Endothelial cell (in vitro differentiated cells): ENCODE data around the gene MYH11. TPM values are rescaled to one million over a fixed set of nuclear protein-coding genes. Genes with fewer than 3 reads are reported as not detected.

Source experiments
- DNase-seq: peaks from one replicate; pipeline ENCODE4 v3.0.0; 2021; ENCODE audit warnings: low spot score
- H3K27ac Mint-ChIP-seq: one replicate; pipeline ENCODE4 v1.8.0; 2021; ENCODE audit warnings: mixed read lengths, inconsistent platforms; ENCODE audit not compliant: unreplicated experiment
- H3K27me3 Mint-ChIP-seq: one replicate; pipeline ENCODE4 v1.8.0; 2021; ENCODE audit warnings: mild to moderate bottlenecking, moderate library complexity, mixed read lengths, inconsistent platforms; ENCODE audit not compliant: unreplicated experiment
- H3K36me3 Mint-ChIP-seq: one replicate; pipeline ENCODE4 v1.8.0; 2021; ENCODE audit warnings: mild to moderate bottlenecking, low read depth, mixed read lengths, inconsistent platforms; ENCODE audit not compliant: unreplicated experiment
- H3K4me1 Mint-ChIP-seq: one replicate; pipeline ENCODE4 v1.8.0; 2021; ENCODE audit warnings: mild to moderate bottlenecking, mixed read lengths, inconsistent platforms; ENCODE audit not compliant: unreplicated experiment
- H3K4me3 Mint-ChIP-seq: one replicate; pipeline ENCODE4 v1.8.0; 2021; ENCODE audit warnings: mild to moderate bottlenecking, mixed read lengths, inconsistent platforms; ENCODE audit not compliant: unreplicated experiment
- H3K9me3 Mint-ChIP-seq: one replicate; pipeline ENCODE4 v1.8.0; 2021; ENCODE audit warnings: mixed read lengths, inconsistent platforms; ENCODE audit not compliant: unreplicated experiment
- total RNA-seq: library from RNA; stranded (reverse); fragmentation: NEBNext Ultra II Directional; extraction: Animal tissue kit (Norgen Biotek cat#: 25700); gene quantifications from one replicate; pipeline ENCODE4 v1.2.1, GENCODE V29; 2021; ENCODE audit not compliant: unreplicated experiment
- TF ChIP-seq, protein P1 (sequence below): fragments of 200-600 bp; sonication (generic); IDR thresholded peaks from one replicate; pipeline ENCODE4 v1.5.0; 2021; ENCODE audit warnings: antibody characterized with exemption; ENCODE audit not compliant: unreplicated experiment

Gene MYH11
- total RNA-seq, 1 donor from 2014 or later = 0.51 TPM

DNA sequence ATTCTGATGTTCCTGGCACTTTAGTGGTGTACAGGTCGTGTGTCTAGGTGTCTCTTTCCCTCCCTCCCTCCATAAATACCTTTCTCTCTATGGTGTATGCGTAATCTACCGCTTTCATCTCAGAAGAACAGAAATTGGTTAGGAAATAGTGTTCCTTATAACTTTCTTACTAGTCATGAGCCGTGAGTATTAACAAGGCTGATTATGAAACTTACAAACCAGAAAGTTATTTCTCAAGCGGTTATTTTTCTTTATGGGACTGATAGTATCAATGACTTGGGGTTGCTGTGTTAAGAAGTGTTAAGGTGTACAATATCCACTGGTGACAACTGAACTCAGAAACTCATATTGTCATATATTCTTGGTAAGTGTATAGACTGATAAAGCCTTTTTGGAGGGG is 13.2 kb upstream of the MYH11 start:
- no peak overlapping the region for H3K4me3 Mint-ChIP-seq
- no peak for DNase-seq
- TF ChIP-seq, protein P1, sequence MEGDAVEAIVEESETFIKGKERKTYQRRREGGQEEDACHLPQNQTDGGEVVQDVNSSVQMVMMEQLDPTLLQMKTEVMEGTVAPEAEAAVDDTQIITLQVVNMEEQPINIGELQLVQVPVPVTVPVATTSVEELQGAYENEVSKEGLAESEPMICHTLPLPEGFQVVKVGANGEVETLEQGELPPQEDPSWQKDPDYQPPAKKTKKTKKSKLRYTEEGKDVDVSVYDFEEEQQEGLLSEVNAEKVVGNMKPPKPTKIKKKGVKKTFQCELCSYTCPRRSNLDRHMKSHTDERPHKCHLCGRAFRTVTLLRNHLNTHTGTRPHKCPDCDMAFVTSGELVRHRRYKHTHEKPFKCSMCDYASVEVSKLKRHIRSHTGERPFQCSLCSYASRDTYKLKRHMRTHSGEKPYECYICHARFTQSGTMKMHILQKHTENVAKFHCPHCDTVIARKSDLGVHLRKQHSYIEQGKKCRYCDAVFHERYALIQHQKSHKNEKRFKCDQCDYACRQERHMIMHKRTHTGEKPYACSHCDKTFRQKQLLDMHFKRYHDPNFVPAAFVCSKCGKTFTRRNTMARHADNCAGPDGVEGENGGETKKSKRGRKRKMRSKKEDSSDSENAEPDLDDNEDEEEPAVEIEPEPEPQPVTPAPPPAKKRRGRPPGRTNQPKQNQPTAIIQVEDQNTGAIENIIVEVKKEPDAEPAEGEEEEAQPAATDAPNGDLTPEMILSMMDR = no peak
- H3K4me1 Mint-ChIP-seq = no peaks in the 10 kb centered on the region
- H3K9me3 Mint-ChIP-seq = no peaks in the 10 kb centered on the region
- peaks cover 7% of the 10 kb centered on the region for H3K36me3 Mint-ChIP-seq
- no peak overlapping the region for H3K27ac Mint-ChIP-seq
- no peaks in the 10 kb centered on the region for H3K27me3 Mint-ChIP-seq

DNA sequence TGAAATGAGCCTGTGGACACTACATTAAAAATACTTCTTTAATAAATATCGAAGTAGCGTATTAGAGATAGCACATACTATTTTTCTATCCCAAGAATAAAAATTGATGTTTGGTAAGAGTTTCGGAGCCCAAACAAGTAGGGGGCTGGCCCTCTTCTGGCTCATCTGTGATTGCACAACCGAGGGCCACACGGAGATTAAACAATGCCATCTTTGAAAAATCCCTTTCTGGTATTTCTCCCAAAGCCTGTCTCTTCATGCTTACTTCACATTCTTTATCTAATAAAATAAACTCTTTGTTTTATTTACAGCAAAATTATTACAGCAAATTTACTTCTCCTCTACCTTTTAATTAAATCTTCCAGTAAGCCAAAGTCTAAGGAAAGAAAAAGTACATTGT is 9.6 kb upstream of the MYH11 start:
- H3K27me3 Mint-ChIP-seq = no peaks in the 10 kb centered on the region
- no peak for DNase-seq
- TF ChIP-seq, protein P1 = no peak
- peaks cover 7% of the 10 kb centered on the region for H3K36me3 Mint-ChIP-seq
- no peaks in the 10 kb centered on the region for H3K9me3 Mint-ChIP-seq
- no peaks in the 10 kb centered on the region for H3K4me1 Mint-ChIP-seq
- no peak overlapping the region for H3K27ac Mint-ChIP-seq
- H3K4me3 Mint-ChIP-seq = no peak overlapping the region

DNA sequence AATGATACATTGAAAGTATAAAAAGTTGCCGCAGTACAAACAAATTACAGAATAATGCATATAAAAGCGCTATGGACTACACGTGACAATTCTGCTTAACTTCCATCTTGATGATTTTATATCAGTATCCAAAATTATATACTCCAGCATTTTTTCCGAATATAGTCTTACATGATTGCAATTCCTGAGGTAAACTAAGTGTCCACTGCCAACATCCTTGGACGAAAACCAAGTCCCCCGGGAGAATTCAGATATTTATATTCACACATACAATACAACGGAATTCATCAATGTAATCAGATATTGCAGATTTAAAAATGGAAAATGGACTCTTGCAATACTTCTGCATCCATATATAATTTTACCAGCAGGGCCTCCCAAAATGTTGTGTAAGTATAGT is 8.9 kb upstream of the MYH11 start:
- no peak overlapping the region for H3K27ac Mint-ChIP-seq
- no peak for DNase-seq
- peaks cover 7% of the 10 kb centered on the region for H3K36me3 Mint-ChIP-seq
- TF ChIP-seq, protein P1 = no peak
- H3K4me1 Mint-ChIP-seq = no peaks in the 10 kb centered on the region
- no peaks in the 10 kb centered on the region for H3K9me3 Mint-ChIP-seq
- H3K4me3 Mint-ChIP-seq = no peak overlapping the region
- no peaks in the 10 kb centered on the region for H3K27me3 Mint-ChIP-seq

- H3K9me3 Mint-ChIP-seq = no peaks in the 10 kb centered on the region
- H3K4me1 Mint-ChIP-seq = no peaks in the 10 kb centered on the region
- no peak for DNase-seq
- no peak overlapping the region for H3K4me3 Mint-ChIP-seq
- H3K36me3 Mint-ChIP-seq = peaks cover 3% of the 10 kb centered on the region
- TF ChIP-seq, protein P1 = no peak
- no peak overlapping the region for H3K27ac Mint-ChIP-seq
- H3K27me3 Mint-ChIP-seq = no peaks in the 10 kb centered on the region
Measured at GRCh38 chr16:15864939-15865338, 8.1 kb upstream of the MYH11 start.

DNA sequence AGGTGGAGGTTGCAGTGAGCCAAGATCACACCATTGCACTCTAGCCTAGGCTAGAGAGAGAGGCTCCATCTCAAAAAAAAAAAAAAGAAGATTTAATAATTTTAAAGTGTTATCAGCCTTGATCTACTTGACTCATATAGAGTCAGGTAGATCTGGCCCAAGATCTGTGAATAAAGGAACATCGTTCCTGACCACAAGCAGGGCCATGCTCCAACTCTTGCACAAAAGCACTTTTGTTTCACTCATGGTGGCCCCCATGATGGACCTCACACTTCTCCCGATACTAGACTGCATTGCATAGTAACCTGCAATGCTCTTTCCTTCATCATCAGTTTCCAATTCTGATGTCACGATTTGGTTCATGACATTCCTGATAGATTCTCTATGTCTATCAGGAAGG is 5.2 kb upstream of the MYH11 start:
- Mint-ChIP-seq H3K36me3 (no peaks in the 10 kb centered on the region), H3K4me3 (no peak overlapping the region), H3K9me3 (no peaks in the 10 kb centered on the region), H3K27ac (no peak overlapping the region), H3K4me1 (peaks cover 5% of the 10 kb centered on the region), H3K27me3 (peaks cover 5% of the 10 kb centered on the region)
- no peak for DNase-seq
- TF ChIP-seq, protein P1 = no peak
